ENCODE data around the gene BCS1L.

GRCh38 chr2:218615868-218616315 is 43.6 kb upstream of the BCS1L start:
- no peak for TF ChIP-seq BHLHE40 (IDR thresholded peaks at IDR 0.05; ENCODE audit: borderline replicate concordance)
- TF ChIP-seq SP1 (IDR thresholded peaks at IDR 0.05): no peak
- TF ChIP-seq SUZ12 (IDR thresholded peaks at IDR 0.05): no peak
- TF ChIP-seq FOXA1 (IDR thresholded peaks at IDR 0.05): no peak
- no peak for TF ChIP-seq FOXK2 (IDR thresholded peaks at IDR 0.05)
- TF ChIP-seq ELF4 (IDR thresholded peaks at IDR 0.05): no peak
- no peak for TF ChIP-seq NFRKB (IDR thresholded peaks at IDR 0.05)
- TF ChIP-seq PKNOX1 (IDR thresholded peaks at IDR 0.05): no peak
- TF ChIP-seq TARDBP (IDR thresholded peaks at IDR 0.05): no peak
- TF ChIP-seq ARNT (IDR thresholded peaks at IDR 0.05): no peak
- no peak for TF ChIP-seq HDGF (IDR thresholded peaks at IDR 0.05; ENCODE audit: borderline replicate concordance)
- no peak for TF ChIP-seq ZNF384 (IDR thresholded peaks at IDR 0.05)
- TF ChIP-seq FOXM1 (IDR thresholded peaks at IDR 0.05; ENCODE audit: borderline replicate concordance): no peak
